C4-2B (cell line): ENCODE measurements around the gene KDM3B.

ENCODE experiments used
- H3K27ac ChIP-seq: fragments of 450-650 bp; 2 replicates; pipeline ENCODE4 v1.5.1; 2017
- CTCF ChIP-seq: fragments of 450-650 bp; conservative IDR thresholded peaks from 2 replicates; pipeline ENCODE4 v1.5.1; 2017; ENCODE audit warnings: mild to moderate bottlenecking
- ZFX ChIP-seq: fragments of 450-650 bp; IDR thresholded peaks from 2 replicates; pipeline ENCODE4 v1.6.1; 2017

Gene KDM3B

GRCh38 chr5:138439477-138440158 lies 87.1 kb downstream of the KDM3B start:
- H3K27ac ChIP-seq: no peak overlapping the region; the same call in 1 of the 2 replicates
- no peak for TF ChIP-seq ZFX
- no peak for TF ChIP-seq CTCF

- TF ChIP-seq ZFX: no peak
- TF ChIP-seq CTCF: no peak
- H3K27ac ChIP-seq: no peak overlapping the region
Observed at GRCh38 chr5:138440159-138441073, 87.9 kb downstream of the KDM3B start.

- TF ChIP-seq CTCF (no peak), ZFX (no peak)
- H3K27ac ChIP-seq: no peak overlapping the region
Observed at GRCh38 chr5:138441221-138441620, 88.7 kb downstream of the KDM3B start.

GRCh38 chr5:138444078-138444773 lies 91.7 kb downstream of the KDM3B start:
- H3K27ac ChIP-seq: no peak overlapping the region
- TF ChIP-seq ZFX (no peak), CTCF (no peak)

GRCh38 chr5:138444774-138445546 lies 92.5 kb downstream of the KDM3B start:
- TF ChIP-seq CTCF: no peak
- no peak for TF ChIP-seq ZFX
- no peak overlapping the region for H3K27ac ChIP-seq

- no peak overlapping the region for H3K27ac ChIP-seq
- no peak for TF ChIP-seq CTCF
- TF ChIP-seq ZFX: no peak
Observed at GRCh38 chr5:138445547-138446271, 93.2 kb downstream of the KDM3B start.
